Neural progenitor cell (in vitro differentiated cells): Measurements from ENCODE around the gene FAM98B.

Experiments
- EZH2 ChIP-seq: fragments of 200-600 bp; sonication (generic); IDR thresholded peaks from 2 replicates; pipeline ENCODE4 v1.6.1; 2017; ENCODE audit warnings: antibody characterized with exemption, mild to moderate bottlenecking, moderate library complexity
- EZH2phosphoT487 ChIP-seq: fragments of 200-600 bp; sonication (generic); IDR thresholded peaks from 2 replicates; pipeline ENCODE4 v1.6.1; 2017; ENCODE audit warnings: antibody characterized with exemption
- TF ChIP-seq, protein P1 (sequence below): fragments of 200-600 bp; sonication (generic); IDR thresholded peaks from 2 replicates; pipeline ENCODE4 v1.5.1; 2017; ENCODE audit warnings: antibody characterized with exemption, mild to moderate bottlenecking

DNA sequence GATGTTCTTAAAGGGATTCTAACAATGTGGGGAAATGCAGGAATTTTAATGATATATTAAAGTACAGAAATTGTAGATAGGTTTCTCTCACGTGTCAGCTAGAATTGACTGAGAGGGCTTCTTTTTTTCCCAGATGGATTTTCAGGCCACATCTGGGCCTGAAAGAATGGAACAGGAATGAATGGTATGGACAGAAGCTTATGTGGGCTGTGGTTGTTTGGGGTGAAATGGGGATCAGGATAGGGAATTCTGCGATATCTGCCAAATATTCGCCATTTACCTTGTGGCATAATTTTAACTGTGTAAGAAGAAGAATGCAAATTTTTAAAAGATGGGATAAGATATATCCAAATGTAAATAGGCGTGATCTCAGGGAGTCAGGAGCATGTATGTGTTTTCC lies 45.4 kb upstream of the FAM98B start:
- TF ChIP-seq EZH2phosphoT487 (no peak), EZH2 (no peak)
- TF ChIP-seq, protein P1, sequence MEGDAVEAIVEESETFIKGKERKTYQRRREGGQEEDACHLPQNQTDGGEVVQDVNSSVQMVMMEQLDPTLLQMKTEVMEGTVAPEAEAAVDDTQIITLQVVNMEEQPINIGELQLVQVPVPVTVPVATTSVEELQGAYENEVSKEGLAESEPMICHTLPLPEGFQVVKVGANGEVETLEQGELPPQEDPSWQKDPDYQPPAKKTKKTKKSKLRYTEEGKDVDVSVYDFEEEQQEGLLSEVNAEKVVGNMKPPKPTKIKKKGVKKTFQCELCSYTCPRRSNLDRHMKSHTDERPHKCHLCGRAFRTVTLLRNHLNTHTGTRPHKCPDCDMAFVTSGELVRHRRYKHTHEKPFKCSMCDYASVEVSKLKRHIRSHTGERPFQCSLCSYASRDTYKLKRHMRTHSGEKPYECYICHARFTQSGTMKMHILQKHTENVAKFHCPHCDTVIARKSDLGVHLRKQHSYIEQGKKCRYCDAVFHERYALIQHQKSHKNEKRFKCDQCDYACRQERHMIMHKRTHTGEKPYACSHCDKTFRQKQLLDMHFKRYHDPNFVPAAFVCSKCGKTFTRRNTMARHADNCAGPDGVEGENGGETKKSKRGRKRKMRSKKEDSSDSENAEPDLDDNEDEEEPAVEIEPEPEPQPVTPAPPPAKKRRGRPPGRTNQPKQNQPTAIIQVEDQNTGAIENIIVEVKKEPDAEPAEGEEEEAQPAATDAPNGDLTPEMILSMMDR = no peak
